ENCODE results near the gene MCTP2. TPM values are rescaled to one million over a fixed set of nuclear protein-coding genes. Genes with fewer than 3 reads are reported as not detected.

MCTP2 gene
- total RNA-seq, 4 donors from 2014 or later, result 24.6 to 78.1 (median 40.3) TPM

- no peak for DNase-seq (ENCODE audit: low spot score)
- TF ChIP-seq CTCF (IDR thresholded peaks at IDR 0.05), result no peak
- ATAC-seq (ENCODE audit: low FRiP score), result no peak
These were observed 114.9 kb downstream of the MCTP2 start for GRCh38 chr15:94346282-94346681.

GRCh38 chr15:94348084-94348483, 116.7 kb downstream of the MCTP2 start:
- DNase-seq (ENCODE audit: low spot score) (no peak), ATAC-seq (ENCODE audit: low FRiP score) (no peak)
- TF ChIP-seq CTCF (IDR thresholded peaks at IDR 0.05), result no peak

- DNase-seq (ENCODE audit: low spot score) (no peak), ATAC-seq (ENCODE audit: low FRiP score) (no peak)
- no peak for TF ChIP-seq CTCF (IDR thresholded peaks at IDR 0.05)
These were observed 119.7 kb downstream of the MCTP2 start for GRCh38 chr15:94351031-94351535.

GRCh38 chr15:94352636-94353487, 121.5 kb downstream of the MCTP2 start:
- no peak for TF ChIP-seq CTCF (IDR thresholded peaks at IDR 0.05)
- ATAC-seq (ENCODE audit: low FRiP score), result peak; percentile 35
- DNase-seq (ENCODE audit: low spot score), result no peak

- no peak for DNase-seq (ENCODE audit: low spot score)
- no peak for TF ChIP-seq CTCF (IDR thresholded peaks at IDR 0.05)
- ATAC-seq (ENCODE audit: low FRiP score), result peak; percentile 7
These were observed 122.1 kb downstream of the MCTP2 start for GRCh38 chr15:94353488-94353820.

GRCh38 chr15:94354655-94355054, 123.3 kb downstream of the MCTP2 start:
- TF ChIP-seq CTCF (IDR thresholded peaks at IDR 0.05), result no peak
- DNase-seq (ENCODE audit: low spot score) (no peak), ATAC-seq (ENCODE audit: low FRiP score) (no peak)

- TF ChIP-seq CTCF (IDR thresholded peaks at IDR 0.05), result no peak
These were observed 128.4 kb downstream of the MCTP2 start for GRCh38 chr15:94359716-94360115.

More at GRCh38 chr15:94359716-94360115, 128.4 kb downstream of the MCTP2 start:
- ATAC-seq (ENCODE audit: low FRiP score) (no peak), DNase-seq (ENCODE audit: low spot score) (no peak)
